Measurements from ENCODE around the gene DMAP1. TPM values are rescaled to one million over a fixed set of nuclear protein-coding genes. Genes with fewer than 3 reads are reported as not detected.

Gene DMAP1
- total RNA-seq, 1 experiment from 2014 or later, result 37.3 TPM

GRCh38 chr1:44223187-44223610, 9.9 kb downstream of the DMAP1 start:
- no peak overlapping the region for H3K4me3 ChIP-seq (ENCODE audit: low read depth, low read length, poor library complexity, severe bottlenecking)
- POLR2A ChIA-PET (ENCODE audit: low non-redundant PET), result no interaction called here
- H3K27ac ChIP-seq (ENCODE audit: low read depth, low read length, poor library complexity, severe bottlenecking), result no peak overlapping the region
- H3K9me3 ChIP-seq (ENCODE audit: low read depth, low read length, poor library complexity, severe bottlenecking), result no peaks in the 10 kb centered on the region
- no TSS peak for BruUV-seq (replicated peaks)
- CTCF ChIA-PET, result no interaction called here
- H3K27me3 ChIP-seq (replicated peaks; ENCODE audit: insufficient read depth, low read depth, low read length, poor library complexity), result no peaks in the 10 kb centered on the region
- no peak for TF ChIP-seq EZH2 (IDR thresholded peaks at IDR 0.05; ENCODE audit: borderline replicate concordance, low read depth, low read length, poor library complexity, severe bottlenecking)
- TF ChIP-seq, protein P1, sequence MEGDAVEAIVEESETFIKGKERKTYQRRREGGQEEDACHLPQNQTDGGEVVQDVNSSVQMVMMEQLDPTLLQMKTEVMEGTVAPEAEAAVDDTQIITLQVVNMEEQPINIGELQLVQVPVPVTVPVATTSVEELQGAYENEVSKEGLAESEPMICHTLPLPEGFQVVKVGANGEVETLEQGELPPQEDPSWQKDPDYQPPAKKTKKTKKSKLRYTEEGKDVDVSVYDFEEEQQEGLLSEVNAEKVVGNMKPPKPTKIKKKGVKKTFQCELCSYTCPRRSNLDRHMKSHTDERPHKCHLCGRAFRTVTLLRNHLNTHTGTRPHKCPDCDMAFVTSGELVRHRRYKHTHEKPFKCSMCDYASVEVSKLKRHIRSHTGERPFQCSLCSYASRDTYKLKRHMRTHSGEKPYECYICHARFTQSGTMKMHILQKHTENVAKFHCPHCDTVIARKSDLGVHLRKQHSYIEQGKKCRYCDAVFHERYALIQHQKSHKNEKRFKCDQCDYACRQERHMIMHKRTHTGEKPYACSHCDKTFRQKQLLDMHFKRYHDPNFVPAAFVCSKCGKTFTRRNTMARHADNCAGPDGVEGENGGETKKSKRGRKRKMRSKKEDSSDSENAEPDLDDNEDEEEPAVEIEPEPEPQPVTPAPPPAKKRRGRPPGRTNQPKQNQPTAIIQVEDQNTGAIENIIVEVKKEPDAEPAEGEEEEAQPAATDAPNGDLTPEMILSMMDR (conservative IDR thresholded peaks at IDR 0.05; ENCODE audit: low read depth, low read length), result no peak
- no peaks in the 10 kb centered on the region for H3K4me1 ChIP-seq (ENCODE audit: insufficient read depth, low read length, poor library complexity, severe bottlenecking)
- DNase-seq (ENCODE audit: low spot score), result no peak
- intact Hi-C loops (cut with micrococcal nuclease; ENCODE audit: unreplicated experiment), result no loop called here
- peaks cover 31% of the 10 kb centered on the region for H3K36me3 ChIP-seq (ENCODE audit: insufficient read depth, low read length, poor library complexity, severe bottlenecking)

DNA sequence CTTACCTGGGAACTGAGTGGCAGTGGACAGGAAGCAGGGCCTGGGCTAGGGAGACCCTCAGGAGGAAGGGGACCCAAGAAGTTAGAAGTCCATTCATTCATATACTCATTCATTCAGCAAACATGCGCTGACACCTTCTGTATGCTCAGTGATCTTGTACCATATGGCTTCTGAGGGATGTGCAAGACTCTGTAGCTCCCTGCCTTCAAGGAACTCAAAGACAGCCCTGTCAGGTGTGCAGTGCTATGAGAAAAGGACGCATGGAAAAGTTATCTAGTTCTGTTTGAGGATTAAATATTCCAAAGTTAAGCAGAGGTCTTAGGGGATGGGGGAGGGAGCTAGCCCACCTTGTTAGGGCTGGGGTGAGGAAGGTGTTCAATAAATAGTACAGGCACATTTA, 12.5 kb downstream of the DMAP1 start:
- ChIA-PET CTCF (interaction anchor here (0.8 kb wide), 1 partner anchor 13 kb away, joined by 3 read pairs; no protein-coding TSS in a partner anchor), POLR2A (ENCODE audit: low non-redundant PET) (no interaction called here)
- DNase-seq (ENCODE audit: low spot score), result no peak
- H3K27ac ChIP-seq (ENCODE audit: low read depth, low read length, poor library complexity, severe bottlenecking), result no peak overlapping the region
- no peaks in the 10 kb centered on the region for H3K9me3 ChIP-seq (ENCODE audit: low read depth, low read length, poor library complexity, severe bottlenecking)
- TF ChIP-seq EZH2 (IDR thresholded peaks at IDR 0.05; ENCODE audit: borderline replicate concordance, low read depth, low read length, poor library complexity, severe bottlenecking), result no peak
- TF ChIP-seq, protein P1 (conservative IDR thresholded peaks at IDR 0.05; ENCODE audit: low read depth, low read length), result no peak
- no peaks in the 10 kb centered on the region for H3K27me3 ChIP-seq (replicated peaks; ENCODE audit: insufficient read depth, low read depth, low read length, poor library complexity)
- H3K36me3 ChIP-seq (ENCODE audit: insufficient read depth, low read length, poor library complexity, severe bottlenecking), result peaks cover 6% of the 10 kb centered on the region
- no TSS peak for BruUV-seq (replicated peaks)
- intact Hi-C loops (cut with micrococcal nuclease; ENCODE audit: unreplicated experiment), result no loop called here
- no peak overlapping the region for H3K4me3 ChIP-seq (ENCODE audit: low read depth, low read length, poor library complexity, severe bottlenecking)
- H3K4me1 ChIP-seq (ENCODE audit: insufficient read depth, low read length, poor library complexity, severe bottlenecking), result no peaks in the 10 kb centered on the region

- no peaks in the 10 kb centered on the region for H3K27me3 ChIP-seq (replicated peaks; ENCODE audit: insufficient read depth, low read depth, low read length, poor library complexity)
- H3K36me3 ChIP-seq (ENCODE audit: insufficient read depth, low read length, poor library complexity, severe bottlenecking), result no peaks in the 10 kb centered on the region
- no peak for DNase-seq (ENCODE audit: low spot score)
These were observed 13.9 kb downstream of the DMAP1 start for GRCh38 chr1:44227211-44227610.

More at GRCh38 chr1:44227211-44227610, 13.9 kb downstream of the DMAP1 start:
- intact Hi-C loops (cut with micrococcal nuclease; ENCODE audit: unreplicated experiment), result no loop called here
- ChIA-PET CTCF (interaction anchor here (0.7 kb wide), 1 partner anchor 10 kb away, joined by 3 read pairs; no protein-coding TSS in a partner anchor), POLR2A (ENCODE audit: low non-redundant PET) (no interaction called here)
- Histone ChIP-seq H3K4me3 (ENCODE audit: low read depth, low read length, poor library complexity, severe bottlenecking) (no peak overlapping the region), H3K4me1 (ENCODE audit: insufficient read depth, low read length, poor library complexity, severe bottlenecking) (no peaks in the 10 kb centered on the region), H3K27ac (ENCODE audit: low read depth, low read length, poor library complexity, severe bottlenecking) (no peak overlapping the region), H3K9me3 (ENCODE audit: low read depth, low read length, poor library complexity, severe bottlenecking) (no peaks in the 10 kb centered on the region)
- BruUV-seq (replicated peaks), result no TSS peak
- TF ChIP-seq, protein P1 (conservative IDR thresholded peaks at IDR 0.05; ENCODE audit: low read depth, low read length), result no peak
- TF ChIP-seq EZH2 (IDR thresholded peaks at IDR 0.05; ENCODE audit: borderline replicate concordance, low read depth, low read length, poor library complexity, severe bottlenecking), result no peak

Measured in A673 (cell line).